Neural crest cell (in vitro differentiated cells): ENCODE results near the gene APBB2. TPM values are rescaled to one million over a fixed set of nuclear protein-coding genes. Genes with fewer than 3 reads are reported as not detected.

Experiments used
- DNase-seq: peaks from one replicate; pipeline ENCODE4 v3.0.0; 2021; ENCODE audit warnings: low read depth, mixed read lengths, low spot score
- H3K27ac Mint-ChIP-seq: one replicate; pipeline ENCODE4 v1.8.0; 2021; ENCODE audit warnings: mild to moderate bottlenecking, mixed read lengths; ENCODE audit not compliant: unreplicated experiment
- H3K27me3 Mint-ChIP-seq: 2 replicates; pipeline ENCODE4 v1.8.0; 2021; ENCODE audit warnings: low read depth, mild to moderate bottlenecking, mixed read lengths
- H3K36me3 Mint-ChIP-seq: 2 replicates; pipeline ENCODE4 v1.8.0; 2021; ENCODE audit warnings: low read depth, mild to moderate bottlenecking, mixed read lengths
- H3K4me1 Mint-ChIP-seq: 2 replicates; pipeline ENCODE4 v1.8.0; 2021; ENCODE audit warnings: mixed read lengths
- H3K4me3 Mint-ChIP-seq: one replicate; pipeline ENCODE4 v1.8.0; 2021; ENCODE audit warnings: mild to moderate bottlenecking, mixed read lengths
- H3K9me3 Mint-ChIP-seq: 2 replicates; pipeline ENCODE4 v1.8.0; 2021; ENCODE audit warnings: mixed read lengths
- CTCF ChIP-seq: fragments of 200-600 bp; sonication (generic); conservative IDR thresholded peaks from 2 replicates; pipeline ENCODE4 v1.5.0; 2021; ENCODE audit warnings: antibody characterized with exemption, mild to moderate bottlenecking
- total RNA-seq: library from RNA; stranded (reverse); gene quantifications from 2 replicates; pipeline ENCODE4 v1.2.1, GENCODE V29; 2021

Gene APBB2
- total RNA-seq, 1 donor from 2014 or later, result 68.5 TPM

- Mint-ChIP-seq H3K36me3 (no peaks in the 10 kb centered on the region), H3K4me3 (no peak overlapping the region), H3K27ac (no peak overlapping the region), H3K27me3 (no peaks in the 10 kb centered on the region), H3K9me3 (no peaks in the 10 kb centered on the region), H3K4me1 (peaks cover 19% of the 10 kb centered on the region)
- TF ChIP-seq CTCF, result no peak
- no peak for DNase-seq
These were observed 340.0 kb downstream of the APBB2 start for GRCh38 chr4:40874331-40874730.

- no peak for TF ChIP-seq CTCF
- H3K4me1 Mint-ChIP-seq, result peaks cover 19% of the 10 kb centered on the region
- H3K36me3 Mint-ChIP-seq, result no peaks in the 10 kb centered on the region
- no peaks in the 10 kb centered on the region for H3K27me3 Mint-ChIP-seq
- H3K9me3 Mint-ChIP-seq, result no peaks in the 10 kb centered on the region
- no peak overlapping the region for H3K4me3 Mint-ChIP-seq
- DNase-seq, result no peak
- H3K27ac Mint-ChIP-seq, result no peak overlapping the region
These were observed 342.6 kb downstream of the APBB2 start for GRCh38 chr4:40871695-40872250.

- TF ChIP-seq CTCF, result no peak
- H3K9me3 Mint-ChIP-seq, result no peaks in the 10 kb centered on the region
- no peaks in the 10 kb centered on the region for H3K36me3 Mint-ChIP-seq
- no peak for DNase-seq
- H3K4me3 Mint-ChIP-seq, result no peak overlapping the region
- peaks cover 19% of the 10 kb centered on the region for H3K4me1 Mint-ChIP-seq
- H3K27me3 Mint-ChIP-seq, result no peaks in the 10 kb centered on the region
- no peak overlapping the region for H3K27ac Mint-ChIP-seq
These were observed 344.2 kb downstream of the APBB2 start for GRCh38 chr4:40870150-40870549.

- H3K4me3 Mint-ChIP-seq, result no peak overlapping the region
- DNase-seq, result no peak
- H3K27me3 Mint-ChIP-seq, result no peaks in the 10 kb centered on the region
- H3K4me1 Mint-ChIP-seq, result peaks cover 7% of the 10 kb centered on the region
- H3K27ac Mint-ChIP-seq, result no peak overlapping the region
- no peaks in the 10 kb centered on the region for H3K9me3 Mint-ChIP-seq
- no peak for TF ChIP-seq CTCF
- no peaks in the 10 kb centered on the region for H3K36me3 Mint-ChIP-seq
These were observed 348.6 kb downstream of the APBB2 start for GRCh38 chr4:40865696-40866095.

- Mint-ChIP-seq H3K4me3 (no peak overlapping the region), H3K27me3 (no peaks in the 10 kb centered on the region), H3K27ac (peak overlapping the region; percentile 35), H3K4me1 (peaks cover 7% of the 10 kb centered on the region), H3K9me3 (no peaks in the 10 kb centered on the region), H3K36me3 (no peaks in the 10 kb centered on the region)
- no peak for TF ChIP-seq CTCF
- no peak for DNase-seq
These were observed 349.8 kb downstream of the APBB2 start for GRCh38 chr4:40864531-40864930.
